Ishikawa (cell line): ENCODE measurements around the gene MAVS.

Experiments
- CEBPB ChIP-seq: IDR thresholded peaks from 2 replicates; pipeline ENCODE4 v1.6.1; 2012
- CREB1 ChIP-seq: IDR thresholded peaks from 2 replicates; pipeline ENCODE4 v1.6.1; 2012; ENCODE audit warnings: low read depth
- EGR1 ChIP-seq: IDR thresholded peaks from 2 replicates; pipeline ENCODE4 v1.6.1; 2012
- EP300 ChIP-seq: IDR thresholded peaks from 2 replicates; pipeline ENCODE4 v1.6.1; 2012; ENCODE audit warnings: borderline replicate concordance
- FOXM1 ChIP-seq: IDR thresholded peaks from 2 replicates; pipeline ENCODE4 v1.6.1; 2012; ENCODE audit warnings: low read depth, borderline replicate concordance
- NFIC ChIP-seq: IDR thresholded peaks from 2 replicates; pipeline ENCODE4 v1.6.1; 2012
- RAD21 ChIP-seq: IDR thresholded peaks from 2 replicates; pipeline ENCODE4 v1.6.1; 2012; ENCODE audit warnings: low read depth
- TAF1 ChIP-seq: IDR thresholded peaks from 2 replicates; pipeline ENCODE4 v1.6.1; 2012; ENCODE audit warnings: low read depth, mild to moderate bottlenecking
- TCF12 ChIP-seq: IDR thresholded peaks from 2 replicates; pipeline ENCODE4 v1.6.1; 2012; ENCODE audit warnings: low read depth
- TEAD4 ChIP-seq: IDR thresholded peaks from 2 replicates; pipeline ENCODE4 v1.6.1; 2012
- YY1 ChIP-seq: IDR thresholded peaks from 2 replicates; pipeline ENCODE4 v1.6.1; 2012; ENCODE audit warnings: low read depth
- ZBTB7A ChIP-seq: IDR thresholded peaks from 2 replicates; pipeline ENCODE4 v1.6.1; 2012; ENCODE audit warnings: low read depth
- TF ChIP-seq, protein P1 (sequence below): IDR thresholded peaks from 2 replicates; pipeline ENCODE4 v1.6.1; 2012
- TF ChIP-seq, protein P2 (sequence below): IDR thresholded peaks from 2 replicates; pipeline ENCODE4 v1.6.1; 2012; ENCODE audit warnings: low read depth, mild to moderate bottlenecking
- TF ChIP-seq, protein P3 (sequence below): IDR thresholded peaks from 2 replicates; pipeline ENCODE4 v1.6.1; 2012

Gene MAVS

DNA sequence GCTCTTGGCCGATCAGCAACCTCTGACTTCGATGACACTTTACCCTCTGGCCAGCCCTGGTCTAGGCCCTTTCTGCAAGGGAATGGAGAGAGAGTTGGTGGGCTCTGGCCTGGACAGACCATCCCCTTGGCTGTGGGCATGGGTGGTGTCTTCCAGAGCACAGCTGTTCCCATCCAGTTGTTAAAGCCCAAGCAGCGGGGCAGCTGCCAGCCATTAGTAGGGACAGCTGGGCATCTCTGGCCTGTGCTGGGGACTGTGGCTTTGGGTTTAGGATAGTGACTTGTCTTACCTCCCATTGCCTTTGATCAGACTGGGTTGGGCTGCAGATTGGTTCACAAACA is 47.8 kb upstream of the MAVS start:
- TF ChIP-seq, protein P1, sequence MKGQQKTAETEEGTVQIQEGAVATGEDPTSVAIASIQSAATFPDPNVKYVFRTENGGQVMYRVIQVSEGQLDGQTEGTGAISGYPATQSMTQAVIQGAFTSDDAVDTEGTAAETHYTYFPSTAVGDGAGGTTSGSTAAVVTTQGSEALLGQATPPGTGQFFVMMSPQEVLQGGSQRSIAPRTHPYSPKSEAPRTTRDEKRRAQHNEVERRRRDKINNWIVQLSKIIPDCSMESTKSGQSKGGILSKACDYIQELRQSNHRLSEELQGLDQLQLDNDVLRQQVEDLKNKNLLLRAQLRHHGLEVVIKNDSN, result no peak
- TF ChIP-seq EGR1 (no peak), TAF1 (no peak), CREB1 (no peak), TCF12 (no peak), EP300 (no peak), RAD21 (no peak), YY1 (no peak), ZBTB7A (no peak), FOXM1 (no peak), TEAD4 (no peak), NFIC (no peak), CEBPB (no peak)
- TF ChIP-seq, protein P2, sequence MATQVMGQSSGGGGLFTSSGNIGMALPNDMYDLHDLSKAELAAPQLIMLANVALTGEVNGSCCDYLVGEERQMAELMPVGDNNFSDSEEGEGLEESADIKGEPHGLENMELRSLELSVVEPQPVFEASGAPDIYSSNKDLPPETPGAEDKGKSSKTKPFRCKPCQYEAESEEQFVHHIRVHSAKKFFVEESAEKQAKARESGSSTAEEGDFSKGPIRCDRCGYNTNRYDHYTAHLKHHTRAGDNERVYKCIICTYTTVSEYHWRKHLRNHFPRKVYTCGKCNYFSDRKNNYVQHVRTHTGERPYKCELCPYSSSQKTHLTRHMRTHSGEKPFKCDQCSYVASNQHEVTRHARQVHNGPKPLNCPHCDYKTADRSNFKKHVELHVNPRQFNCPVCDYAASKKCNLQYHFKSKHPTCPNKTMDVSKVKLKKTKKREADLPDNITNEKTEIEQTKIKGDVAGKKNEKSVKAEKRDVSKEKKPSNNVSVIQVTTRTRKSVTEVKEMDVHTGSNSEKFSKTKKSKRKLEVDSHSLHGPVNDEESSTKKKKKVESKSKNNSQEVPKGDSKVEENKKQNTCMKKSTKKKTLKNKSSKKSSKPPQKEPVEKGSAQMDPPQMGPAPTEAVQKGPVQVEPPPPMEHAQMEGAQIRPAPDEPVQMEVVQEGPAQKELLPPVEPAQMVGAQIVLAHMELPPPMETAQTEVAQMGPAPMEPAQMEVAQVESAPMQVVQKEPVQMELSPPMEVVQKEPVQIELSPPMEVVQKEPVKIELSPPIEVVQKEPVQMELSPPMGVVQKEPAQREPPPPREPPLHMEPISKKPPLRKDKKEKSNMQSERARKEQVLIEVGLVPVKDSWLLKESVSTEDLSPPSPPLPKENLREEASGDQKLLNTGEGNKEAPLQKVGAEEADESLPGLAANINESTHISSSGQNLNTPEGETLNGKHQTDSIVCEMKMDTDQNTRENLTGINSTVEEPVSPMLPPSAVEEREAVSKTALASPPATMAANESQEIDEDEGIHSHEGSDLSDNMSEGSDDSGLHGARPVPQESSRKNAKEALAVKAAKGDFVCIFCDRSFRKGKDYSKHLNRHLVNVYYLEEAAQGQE, result no peak
- TF ChIP-seq, protein P3, sequence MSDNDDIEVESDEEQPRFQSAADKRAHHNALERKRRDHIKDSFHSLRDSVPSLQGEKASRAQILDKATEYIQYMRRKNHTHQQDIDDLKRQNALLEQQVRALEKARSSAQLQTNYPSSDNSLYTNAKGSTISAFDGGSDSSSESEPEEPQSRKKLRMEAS, result no peak

DNA sequence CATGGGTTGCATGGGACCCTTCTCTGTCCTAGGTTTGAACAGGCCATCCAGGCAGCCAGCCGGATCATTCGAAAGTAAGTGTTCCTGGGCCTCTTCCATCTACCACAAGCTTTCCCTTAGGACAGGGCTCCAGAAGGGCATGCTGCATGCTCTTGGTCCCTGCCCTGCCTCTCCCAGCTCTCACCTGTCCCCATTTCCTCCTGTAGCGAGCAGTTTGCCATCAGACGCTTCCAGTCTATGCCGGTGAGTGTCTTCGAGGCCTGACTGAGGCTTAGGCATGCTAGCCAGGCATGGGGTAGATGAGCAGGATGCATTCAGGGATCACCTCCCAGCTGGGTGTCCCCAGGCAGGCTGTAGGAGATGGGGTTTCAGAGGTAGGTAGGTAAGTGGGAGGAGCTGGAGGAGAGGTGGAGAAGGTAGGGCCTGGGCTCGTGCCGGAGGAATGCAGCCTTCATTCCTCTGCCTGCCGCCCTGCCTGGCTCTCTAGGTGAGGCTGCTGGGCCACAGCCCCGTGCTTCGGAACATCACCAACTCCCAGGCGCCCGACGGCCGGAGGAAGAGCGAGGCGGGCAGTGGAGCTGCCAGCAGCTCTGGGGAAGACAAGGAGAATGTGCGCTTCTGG is 46.3 kb upstream of the MAVS start:
- no peak for TF ChIP-seq CEBPB
- TF ChIP-seq TAF1, result no peak
- TF ChIP-seq ZBTB7A, result no peak
- no peak for TF ChIP-seq YY1
- no peak for TF ChIP-seq RAD21
- TF ChIP-seq, protein P3, result no peak
- TF ChIP-seq EGR1, result no peak
- no peak for TF ChIP-seq TCF12
- TF ChIP-seq FOXM1, result no peak
- TF ChIP-seq, protein P2, result no peak
- TF ChIP-seq, protein P1, result no peak
- TF ChIP-seq NFIC, result no peak
- no peak for TF ChIP-seq TEAD4
- no peak for TF ChIP-seq EP300

DNA sequence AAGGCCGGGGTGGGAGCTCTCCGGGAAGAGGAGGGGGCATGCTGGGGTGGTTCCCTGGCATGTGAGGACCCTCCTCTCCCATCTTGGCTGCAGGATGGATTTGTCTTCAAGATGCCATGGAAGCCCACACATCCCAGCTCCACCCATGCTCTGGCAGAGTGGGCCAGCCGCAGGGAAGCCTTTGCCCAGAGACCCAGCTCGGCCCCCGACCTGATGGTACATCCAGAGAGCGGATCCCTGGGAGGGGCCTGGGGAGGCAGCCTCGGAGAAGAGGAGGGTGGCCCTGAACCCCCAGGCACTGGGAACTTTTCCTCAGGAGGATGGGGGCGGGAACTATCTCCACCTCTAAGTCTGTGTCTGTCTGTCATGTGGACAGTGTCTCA is 45.8 kb upstream of the MAVS start:
- TF ChIP-seq, protein P3, result no peak
- TF ChIP-seq TCF12 (no peak), CEBPB (no peak)

DNA sequence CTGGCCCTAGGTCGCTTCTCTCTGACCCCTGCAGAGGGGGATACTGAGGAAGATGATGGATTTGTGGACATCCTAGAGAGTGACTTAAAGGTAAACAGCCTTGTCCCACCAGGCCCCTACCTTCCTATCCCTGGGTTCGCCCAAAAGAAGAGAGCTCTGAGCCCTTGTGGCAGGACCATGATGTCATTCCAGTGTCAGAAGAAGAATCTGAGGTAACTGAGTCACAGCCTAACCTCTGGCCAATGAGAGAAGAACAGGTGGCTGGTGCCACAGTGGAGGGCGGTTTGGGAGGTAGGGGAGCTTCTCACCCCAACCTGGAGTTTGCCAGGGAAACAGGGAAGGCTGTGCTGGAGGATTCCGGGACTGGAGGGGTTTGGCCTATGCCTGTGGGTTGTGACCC is 45.3 kb upstream of the MAVS start:
- TF ChIP-seq RAD21 (no peak), YY1 (no peak)
- TF ChIP-seq, protein P1, result no peak

DNA sequence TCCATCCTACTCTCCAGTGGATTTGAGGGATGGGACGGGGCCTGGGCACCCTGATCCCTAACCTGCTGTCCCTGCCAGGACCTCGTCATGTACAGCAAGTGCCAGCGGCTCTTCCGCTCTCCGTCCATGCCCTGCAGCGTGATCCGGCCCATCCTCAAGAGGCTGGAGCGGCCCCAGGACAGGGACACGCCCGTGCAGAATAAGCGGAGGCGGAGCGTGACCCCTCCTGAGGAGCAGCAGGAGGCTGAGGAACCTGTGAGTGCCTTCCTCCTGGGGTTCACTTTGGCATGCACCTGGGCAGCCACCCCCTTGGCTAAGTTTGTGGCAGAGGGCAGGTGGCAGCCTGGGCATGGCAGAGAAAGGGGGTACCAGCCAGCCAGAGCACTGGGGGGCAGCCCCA is 44.8 kb upstream of the MAVS start:
- TF ChIP-seq, protein P2, result no peak
- no peak for TF ChIP-seq EGR1
- TF ChIP-seq NFIC, result no peak
